ENCODE measurements around the gene AADACL4.

GRCh38 chr1:12616709-12617373 is 27.0 kb upstream of the AADACL4 start:
- TF ChIP-seq, protein P1, sequence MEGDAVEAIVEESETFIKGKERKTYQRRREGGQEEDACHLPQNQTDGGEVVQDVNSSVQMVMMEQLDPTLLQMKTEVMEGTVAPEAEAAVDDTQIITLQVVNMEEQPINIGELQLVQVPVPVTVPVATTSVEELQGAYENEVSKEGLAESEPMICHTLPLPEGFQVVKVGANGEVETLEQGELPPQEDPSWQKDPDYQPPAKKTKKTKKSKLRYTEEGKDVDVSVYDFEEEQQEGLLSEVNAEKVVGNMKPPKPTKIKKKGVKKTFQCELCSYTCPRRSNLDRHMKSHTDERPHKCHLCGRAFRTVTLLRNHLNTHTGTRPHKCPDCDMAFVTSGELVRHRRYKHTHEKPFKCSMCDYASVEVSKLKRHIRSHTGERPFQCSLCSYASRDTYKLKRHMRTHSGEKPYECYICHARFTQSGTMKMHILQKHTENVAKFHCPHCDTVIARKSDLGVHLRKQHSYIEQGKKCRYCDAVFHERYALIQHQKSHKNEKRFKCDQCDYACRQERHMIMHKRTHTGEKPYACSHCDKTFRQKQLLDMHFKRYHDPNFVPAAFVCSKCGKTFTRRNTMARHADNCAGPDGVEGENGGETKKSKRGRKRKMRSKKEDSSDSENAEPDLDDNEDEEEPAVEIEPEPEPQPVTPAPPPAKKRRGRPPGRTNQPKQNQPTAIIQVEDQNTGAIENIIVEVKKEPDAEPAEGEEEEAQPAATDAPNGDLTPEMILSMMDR (IDR thresholded peaks at IDR 0.05; ENCODE audit: low read depth, low read length), result no peak
- TF ChIP-seq EZH2phosphoT487 (IDR thresholded peaks at IDR 0.05; ENCODE audit: low read depth), result no peak

Data from OCI-LY3 (cell line).